Astrocyte (in vitro differentiated cells and primary cell): Measurements from ENCODE around the gene DIP2B. TPM values are rescaled to one million over a fixed set of nuclear protein-coding genes. Genes with fewer than 3 reads are reported as not detected.

ENCODE experiments used
- DNase-seq: peaks from one replicate; pipeline ENCODE4 v3.0.0-alpha.2; 2010; ENCODE audit warnings: low read depth
- FAIRE-seq: peaks from 2 replicates; lab custom pipeline; 2011; peaks lifted over from hg19 to GRCh38; lab: Jason Lieb, UNC
- H2AFZ ChIP-seq: 2 replicates; pipeline ENCODE4 v1.6.0; 2012; ENCODE audit warnings: low read depth, low read length, inconsistent platforms
- H3K27ac ChIP-seq: 2 replicates; pipeline ENCODE4 v1.5.1; 2011; ENCODE audit warnings: low read depth, low read length, inconsistent platforms
- H3K27me3 ChIP-seq: 2 replicates; pipeline ENCODE4 v1.6.0; 2011; ENCODE audit warnings: low read length, inconsistent platforms; ENCODE audit not compliant: insufficient read depth
- H3K36me3 ChIP-seq: 2 replicates; pipeline ENCODE4 v1.5.1; 2011; ENCODE audit warnings: low read length, inconsistent platforms; ENCODE audit not compliant: insufficient read depth
- H3K4me1 ChIP-seq: 2 replicates; pipeline ENCODE4 v1.5.1; 2011; ENCODE audit warnings: low read length, inconsistent platforms; ENCODE audit not compliant: insufficient read depth
- H3K4me2 ChIP-seq: 2 replicates; pipeline ENCODE4 v1.6.0; 2012; ENCODE audit warnings: low read length, inconsistent platforms
- H3K4me3 ChIP-seq: 2 replicates; pipeline ENCODE4 v1.5.1; 2011; ENCODE audit warnings: low read depth, mild to moderate bottlenecking, low read length, inconsistent platforms; ENCODE audit not compliant: insufficient read depth
- H3K79me2 ChIP-seq: 2 replicates; pipeline ENCODE4 v1.6.0; 2012; ENCODE audit warnings: mild to moderate bottlenecking, low read length, inconsistent platforms; ENCODE audit not compliant: insufficient read depth
- H3K9ac ChIP-seq: 2 replicates; pipeline ENCODE4 v1.6.0; 2012; ENCODE audit warnings: mild to moderate bottlenecking, low read length, inconsistent platforms
- H3K9me3 ChIP-seq: 2 replicates; pipeline ENCODE4 v1.5.1; 2012; ENCODE audit warnings: low read depth, mild to moderate bottlenecking, low read length, inconsistent platforms; ENCODE audit not compliant: insufficient read depth
- H4K20me1 ChIP-seq: 2 replicates; pipeline ENCODE4 v1.6.0; 2012; ENCODE audit warnings: low read length, inconsistent platforms; ENCODE audit not compliant: insufficient read depth
- H3K27ac Mint-ChIP-seq: one replicate; pipeline ENCODE4 v1.8.0; 2021; ENCODE audit warnings: mild to moderate bottlenecking, mixed read lengths; ENCODE audit not compliant: unreplicated experiment
- H3K27me3 Mint-ChIP-seq: one replicate; pipeline ENCODE4 v1.8.0; 2021; ENCODE audit warnings: low read depth, mixed read lengths; ENCODE audit not compliant: unreplicated experiment
- H3K36me3 Mint-ChIP-seq: one replicate; pipeline ENCODE4 v1.8.0; 2021; ENCODE audit warnings: low read depth, mixed read lengths; ENCODE audit not compliant: unreplicated experiment
- H3K4me1 Mint-ChIP-seq: one replicate; pipeline ENCODE4 v1.8.0; 2021; ENCODE audit warnings: low read depth, mixed read lengths; ENCODE audit not compliant: unreplicated experiment
- H3K4me3 Mint-ChIP-seq: one replicate; pipeline ENCODE4 v1.8.0; 2021; ENCODE audit warnings: mild to moderate bottlenecking, moderate library complexity, mixed read lengths; ENCODE audit not compliant: unreplicated experiment
- H3K9me3 Mint-ChIP-seq: one replicate; pipeline ENCODE4 v1.8.0; 2021; ENCODE audit warnings: mild to moderate bottlenecking, mixed read lengths; ENCODE audit not compliant: unreplicated experiment
- CTCF ChIP-seq: IDR thresholded peaks from 2 replicates; pipeline ENCODE4 v1.5.1; 2011; ENCODE audit warnings: low read depth, mild to moderate bottlenecking, inconsistent platforms, low read length, moderate library complexity; ENCODE audit not compliant: insufficient read depth
- EZH2 ChIP-seq: IDR thresholded peaks from 2 replicates; pipeline ENCODE4 v1.6.1; 2012; ENCODE audit warnings: mild to moderate bottlenecking, low read length, inconsistent platforms; ENCODE audit not compliant: insufficient read depth
- total RNA-seq: library from RNA; stranded (reverse); gene quantifications from 2 replicates; pipeline ENCODE4 v1.2.1, GENCODE V29; 2021

DIP2B gene
- total RNA-seq, 1 donor from 2014 or later, result 53.2 TPM

DNA sequence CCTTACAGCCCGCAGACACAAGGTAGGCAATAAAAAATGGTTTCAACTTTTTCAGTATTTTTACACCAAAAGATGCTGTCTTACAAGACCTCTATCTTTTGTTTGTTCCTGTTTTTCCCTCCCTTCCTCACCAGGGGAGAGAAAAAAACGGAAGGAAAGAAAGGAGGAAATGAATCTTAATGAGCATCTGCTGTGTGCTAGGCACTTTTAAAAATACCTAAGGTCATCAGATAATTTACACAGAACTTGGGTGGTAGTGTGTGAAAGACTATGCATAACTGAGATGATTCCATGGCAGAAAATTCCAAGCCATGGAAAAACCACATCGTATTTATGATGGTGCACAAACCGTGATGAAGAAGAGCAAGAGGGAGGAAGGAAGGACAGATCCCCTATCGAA, 121.2 kb downstream of the DIP2B start:
- peak; percentile 29 for FAIRE-seq
- Histone ChIP-seq H3K4me1 (peaks cover 11% of the 10 kb centered on the region), H3K9ac (no peak overlapping the region), H4K20me1 (no peaks in the 10 kb centered on the region), H3K27me3 (no peaks in the 10 kb centered on the region), H3K4me3 (no peak overlapping the region), H3K27ac (no peak overlapping the region), H3K36me3 (peaks cover 7% of the 10 kb centered on the region), H3K79me2 (peaks cover 51% of the 10 kb centered on the region), H3K9me3 (no peaks in the 10 kb centered on the region), H2AFZ (no peak overlapping the region), H3K4me2 (no peak overlapping the region)
- Mint-ChIP-seq H3K9me3 (no peaks in the 10 kb centered on the region), H3K4me3 (no peak overlapping the region), H3K36me3 (peaks cover 19% of the 10 kb centered on the region), H3K27me3 (no peaks in the 10 kb centered on the region), H3K4me1 (peaks cover 43% of the 10 kb centered on the region), H3K27ac (peak overlapping the region; percentile 9)
- TF ChIP-seq CTCF (no peak), EZH2 (no peak)
- no peak for DNase-seq

DNA sequence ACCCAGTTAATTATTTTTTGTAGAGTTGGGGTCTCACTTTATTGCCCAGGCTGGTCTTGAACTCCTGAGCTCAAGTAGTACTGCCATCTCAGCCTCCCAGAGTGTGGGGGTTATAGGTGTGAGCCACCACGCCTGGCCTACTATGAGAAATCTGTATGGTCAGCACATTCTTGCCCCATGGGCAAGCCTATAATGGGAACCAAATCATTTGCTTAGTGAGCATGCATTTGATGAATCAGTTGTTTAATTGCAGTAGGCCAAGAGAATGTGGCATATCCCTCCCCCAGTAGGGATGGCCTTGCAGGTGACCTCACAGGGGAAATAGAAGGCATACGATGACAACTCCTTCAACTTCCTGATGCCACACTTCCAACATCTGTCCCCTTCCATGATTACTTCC, 122.7 kb downstream of the DIP2B start:
- H3K27ac Mint-ChIP-seq, result no peak overlapping the region
- peaks cover 9% of the 10 kb centered on the region for H3K36me3 ChIP-seq
- FAIRE-seq, result no peak
- H3K4me1 Mint-ChIP-seq, result peaks cover 28% of the 10 kb centered on the region
- no peaks in the 10 kb centered on the region for H3K9me3 Mint-ChIP-seq
- no peaks in the 10 kb centered on the region for H3K4me1 ChIP-seq
- no peak overlapping the region for H2AFZ ChIP-seq
- no peaks in the 10 kb centered on the region for H3K9me3 ChIP-seq
- no peaks in the 10 kb centered on the region for H3K27me3 ChIP-seq
- no peaks in the 10 kb centered on the region for H3K27me3 Mint-ChIP-seq
- no peak overlapping the region for H3K27ac ChIP-seq
- no peaks in the 10 kb centered on the region for H4K20me1 ChIP-seq
- no peak overlapping the region for H3K4me3 Mint-ChIP-seq
- no peak overlapping the region for H3K9ac ChIP-seq
- no peak overlapping the region for H3K4me2 ChIP-seq
- no peak overlapping the region for H3K4me3 ChIP-seq
- H3K79me2 ChIP-seq, result peaks cover 39% of the 10 kb centered on the region
- no peak for DNase-seq
- H3K36me3 Mint-ChIP-seq, result peaks cover 21% of the 10 kb centered on the region
- TF ChIP-seq CTCF (no peak), EZH2 (no peak)

- Mint-ChIP-seq H3K9me3 (no peaks in the 10 kb centered on the region), H3K27me3 (no peaks in the 10 kb centered on the region), H3K4me3 (no peak overlapping the region), H3K36me3 (peaks cover 21% of the 10 kb centered on the region), H3K4me1 (peaks cover 31% of the 10 kb centered on the region), H3K27ac (no peak overlapping the region)
- H3K4me3 ChIP-seq, result no peak overlapping the region
- no peaks in the 10 kb centered on the region for H4K20me1 ChIP-seq
- DNase-seq (no peak), FAIRE-seq (no peak)
- H2AFZ ChIP-seq, result no peak overlapping the region
- peaks cover 33% of the 10 kb centered on the region for H3K79me2 ChIP-seq
- no peaks in the 10 kb centered on the region for H3K9me3 ChIP-seq
- no peak overlapping the region for H3K27ac ChIP-seq
- no peaks in the 10 kb centered on the region for H3K4me1 ChIP-seq
- no peak overlapping the region for H3K4me2 ChIP-seq
- peaks cover 9% of the 10 kb centered on the region for H3K36me3 ChIP-seq
- no peak overlapping the region for H3K9ac ChIP-seq
- no peaks in the 10 kb centered on the region for H3K27me3 ChIP-seq
- no peak for TF ChIP-seq CTCF
- no peak for TF ChIP-seq EZH2
Measured at GRCh38 chr12:50628394-50628793, 123.6 kb downstream of the DIP2B start.
